ENCODE data around the gene DUSP7. TPM values are rescaled to one million over a fixed set of nuclear protein-coding genes. Genes with fewer than 3 reads are reported as not detected.

Gene DUSP7
- polyA plus RNA-seq, 3 donors: 2.8 to 36.8 (median 3.9) TPM

- DNase-seq: no peak
- H3K4me3 Mint-ChIP-seq: no peak overlapping the region
- Histone ChIP-seq H4K20me1 (ENCODE audit: insufficient read depth, low read length) (no peaks in the 10 kb centered on the region), H3K27ac (ENCODE audit: low read depth in 1 of 2, low read length in 2 of 2) (no peak overlapping the region), H3K9me3 (replicated peaks in 1 of 2; ENCODE audit: control insufficient read depth in 1 of 2, insufficient read depth in 1 of 2, low read length in 2 of 2) (no peaks in the 10 kb centered on the region), H3K4me2 (replicated peaks; ENCODE audit: extremely low read depth, low read length, poor library complexity, severe bottlenecking) (no peak overlapping the region), H3K4me3 (replicated peaks in 1 of 3; ENCODE audit: low read depth in 2 of 3, low read length in 3 of 3) (no peak overlapping the region), H3K79me2 (ENCODE audit: insufficient read depth, low read length) (no peaks in the 10 kb centered on the region), H3K4me1 (ENCODE audit: control insufficient read depth in 1 of 2, insufficient read depth in 2 of 2, low read length in 2 of 2) (no peaks in the 10 kb centered on the region), H2AFZ (ENCODE audit: insufficient read depth, low read depth, low read length, poor library complexity, severe bottlenecking) (no peak overlapping the region), H3K36me3 (replicated peaks in 1 of 2; ENCODE audit: control insufficient read depth in 1 of 2, insufficient read depth in 2 of 2, low read length in 2 of 2) (no peaks in the 10 kb centered on the region), H3K27me3 (ENCODE audit: control insufficient read depth in 2 of 2, insufficient read depth in 2 of 2, low read length in 2 of 2) (no peaks in the 10 kb centered on the region), H3K9ac (ENCODE audit: insufficient read depth, low read length, poor library complexity, severe bottlenecking) (no peak overlapping the region)
- WGBS (ENCODE audit: insufficient coverage): 100% methylated on average over 1 of the region's 3 CpGs
- intact Hi-C loops (cut with micrococcal nuclease): no loop called here
- H3K27ac Mint-ChIP-seq: no peak overlapping the region
- peaks cover 1 to 4% (median 1%) of the 10 kb centered on the region in 3 donors for H3K27me3 Mint-ChIP-seq (ENCODE audit: low read depth in 3 of 3)
- no peaks in the 10 kb centered on the region for H3K4me1 Mint-ChIP-seq
- H3K9me3 Mint-ChIP-seq: no peaks in the 10 kb centered on the region
- no peaks in the 10 kb centered on the region for H3K36me3 Mint-ChIP-seq
- no peak for TF ChIP-seq CTCF (IDR thresholded peaks at IDR 0.05)
Measured at GRCh38 chr3:52023101-52023770, 33.1 kb downstream of the DUSP7 start.

GRCh38 chr3:52022323-52023100 lies 33.9 kb downstream of the DUSP7 start:
- peaks cover 1 to 4% (median 1%) of the 10 kb centered on the region in 3 donors for H3K27me3 Mint-ChIP-seq (ENCODE audit: low read depth in 3 of 3)

More at GRCh38 chr3:52022323-52023100, 33.9 kb downstream of the DUSP7 start:
- intact Hi-C loops (cut with micrococcal nuclease): no loop called here
- no peaks in the 10 kb centered on the region for H3K9me3 Mint-ChIP-seq
- H3K4me3 Mint-ChIP-seq: no peak overlapping the region
- Histone ChIP-seq H3K36me3 (replicated peaks in 1 of 2; ENCODE audit: control insufficient read depth in 1 of 2, insufficient read depth in 2 of 2, low read length in 2 of 2) (no peaks in the 10 kb centered on the region), H3K27ac (ENCODE audit: low read depth in 1 of 2, low read length in 2 of 2) (no peak overlapping the region), H3K4me3 (replicated peaks in 1 of 3; ENCODE audit: low read depth in 2 of 3, low read length in 3 of 3) (no peak overlapping the region), H3K27me3 (ENCODE audit: control insufficient read depth in 2 of 2, insufficient read depth in 2 of 2, low read length in 2 of 2) (no peaks in the 10 kb centered on the region), H3K79me2 (ENCODE audit: insufficient read depth, low read length) (no peaks in the 10 kb centered on the region), H3K9ac (ENCODE audit: insufficient read depth, low read length, poor library complexity, severe bottlenecking) (no peak overlapping the region), H4K20me1 (ENCODE audit: insufficient read depth, low read length) (no peaks in the 10 kb centered on the region), H3K9me3 (replicated peaks in 1 of 2; ENCODE audit: control insufficient read depth in 1 of 2, insufficient read depth in 1 of 2, low read length in 2 of 2) (no peaks in the 10 kb centered on the region), H3K4me1 (ENCODE audit: control insufficient read depth in 1 of 2, insufficient read depth in 2 of 2, low read length in 2 of 2) (no peaks in the 10 kb centered on the region), H3K4me2 (replicated peaks; ENCODE audit: extremely low read depth, low read length, poor library complexity, severe bottlenecking) (no peak overlapping the region), H2AFZ (ENCODE audit: insufficient read depth, low read depth, low read length, poor library complexity, severe bottlenecking) (no peak overlapping the region)
- no peaks in the 10 kb centered on the region for H3K36me3 Mint-ChIP-seq
- H3K4me1 Mint-ChIP-seq: no peaks in the 10 kb centered on the region
- no peak overlapping the region for H3K27ac Mint-ChIP-seq
- WGBS (ENCODE audit: insufficient coverage): 92% methylated on average over 7 of the region's 20 CpGs
- TF ChIP-seq CTCF (IDR thresholded peaks at IDR 0.05): no peak
- no peak for DNase-seq
